ENCODE measurements around the gene GRK6.

Gene GRK6

DNA sequence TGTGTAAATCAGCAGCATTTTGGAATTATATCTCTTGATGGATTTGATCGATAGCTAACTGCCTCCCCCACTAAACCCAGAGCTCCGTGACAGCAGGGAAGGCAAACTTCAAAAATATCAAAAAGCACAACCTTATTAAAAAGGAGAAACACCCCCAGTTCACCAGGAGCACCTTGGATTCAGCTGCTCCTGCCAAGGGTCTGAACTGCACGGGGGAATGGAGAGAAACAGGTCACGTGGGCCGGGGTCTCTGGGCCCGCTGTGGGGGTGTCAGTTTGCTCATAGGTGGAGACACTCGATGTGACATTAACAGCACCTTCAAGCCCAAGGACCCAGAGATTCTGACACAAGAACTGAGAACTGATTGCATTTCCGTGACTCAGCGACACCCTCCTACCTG lies 43.3 kb upstream of the GRK6 start:
- TF ChIP-seq, protein P1, sequence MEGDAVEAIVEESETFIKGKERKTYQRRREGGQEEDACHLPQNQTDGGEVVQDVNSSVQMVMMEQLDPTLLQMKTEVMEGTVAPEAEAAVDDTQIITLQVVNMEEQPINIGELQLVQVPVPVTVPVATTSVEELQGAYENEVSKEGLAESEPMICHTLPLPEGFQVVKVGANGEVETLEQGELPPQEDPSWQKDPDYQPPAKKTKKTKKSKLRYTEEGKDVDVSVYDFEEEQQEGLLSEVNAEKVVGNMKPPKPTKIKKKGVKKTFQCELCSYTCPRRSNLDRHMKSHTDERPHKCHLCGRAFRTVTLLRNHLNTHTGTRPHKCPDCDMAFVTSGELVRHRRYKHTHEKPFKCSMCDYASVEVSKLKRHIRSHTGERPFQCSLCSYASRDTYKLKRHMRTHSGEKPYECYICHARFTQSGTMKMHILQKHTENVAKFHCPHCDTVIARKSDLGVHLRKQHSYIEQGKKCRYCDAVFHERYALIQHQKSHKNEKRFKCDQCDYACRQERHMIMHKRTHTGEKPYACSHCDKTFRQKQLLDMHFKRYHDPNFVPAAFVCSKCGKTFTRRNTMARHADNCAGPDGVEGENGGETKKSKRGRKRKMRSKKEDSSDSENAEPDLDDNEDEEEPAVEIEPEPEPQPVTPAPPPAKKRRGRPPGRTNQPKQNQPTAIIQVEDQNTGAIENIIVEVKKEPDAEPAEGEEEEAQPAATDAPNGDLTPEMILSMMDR (IDR thresholded peaks at IDR 0.05; ENCODE audit: low read depth, low read length): no peak
- no peaks in the 10 kb centered on the region for H3K4me1 ChIP-seq
- no peaks in the 10 kb centered on the region for H3K27me3 ChIP-seq
- DNase-seq: no peak
- no peak overlapping the region for H3K4me3 ChIP-seq (ENCODE audit: low read depth, low read length)
- H3K9me3 ChIP-seq: no peaks in the 10 kb centered on the region
- H3K36me3 ChIP-seq: no peaks in the 10 kb centered on the region

DNA sequence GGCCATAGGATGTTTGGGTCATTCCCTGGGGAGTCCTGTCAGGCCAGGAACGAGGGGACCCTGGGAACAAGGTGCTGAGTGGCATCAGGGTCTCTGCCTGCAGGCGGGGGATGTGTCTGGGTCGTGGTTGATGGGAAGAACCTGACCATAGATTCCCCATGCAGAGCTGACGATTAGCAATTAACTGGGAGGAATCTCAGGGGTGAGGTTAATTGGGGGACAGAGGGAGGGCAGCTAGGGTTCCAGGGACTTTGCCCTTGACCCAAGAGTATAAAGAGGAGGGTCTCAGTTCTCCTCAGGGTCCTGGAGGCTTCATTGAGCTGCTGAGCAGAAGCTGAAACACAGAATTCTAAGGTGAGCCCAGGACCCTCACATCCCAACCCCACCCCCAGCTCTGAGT lies 42.3 kb upstream of the GRK6 start, which contains the start of gene SLC34A1:
TSS of gene SLC34A1 (plus strand) at position 301 of the 400 bp plus-strand sequence. CDS start 1,308 bp downstream, outside the sequence.
- no peak for DNase-seq
- TF ChIP-seq, protein P1 (IDR thresholded peaks at IDR 0.05; ENCODE audit: low read depth, low read length): no peak
- H3K4me3 ChIP-seq (ENCODE audit: low read depth, low read length): no peak within 1 kb of the TSS

DNA sequence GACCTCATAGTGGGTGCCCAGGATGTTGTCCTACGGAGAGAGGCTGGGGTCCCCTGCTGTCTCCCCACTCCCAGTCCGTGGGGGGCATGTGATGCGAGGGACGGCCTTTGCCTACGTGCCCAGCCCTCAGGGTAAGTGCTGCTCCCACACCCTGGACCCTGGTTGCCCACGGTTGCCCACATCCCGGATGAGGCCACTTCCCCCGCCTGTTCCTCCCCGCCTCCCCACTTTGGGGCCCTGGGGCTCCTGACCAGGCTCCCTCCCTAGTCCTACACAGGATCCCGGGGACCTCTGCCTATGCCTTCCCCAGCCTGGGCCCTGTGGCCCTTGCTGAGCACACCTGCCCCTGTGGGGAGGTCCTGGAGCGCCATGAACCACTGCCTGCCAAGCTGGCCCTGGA lies 40.8 kb upstream of the GRK6 start:
- TF ChIP-seq, protein P1 (IDR thresholded peaks at IDR 0.05; ENCODE audit: low read depth, low read length): no peak
- H3K36me3 ChIP-seq: no peaks in the 10 kb centered on the region
- no peaks in the 10 kb centered on the region for H3K4me1 ChIP-seq
- H3K27me3 ChIP-seq: no peaks in the 10 kb centered on the region
- no peaks in the 10 kb centered on the region for H3K9me3 ChIP-seq
- no peak for DNase-seq
- H3K4me3 ChIP-seq (ENCODE audit: low read depth, low read length): no peak overlapping the region

More for the DNA sequence above, 42.3 kb upstream of the GRK6 start, which contains the start of gene SLC34A1:
- H3K9me3 ChIP-seq: no peaks in the 10 kb centered on the region
- H3K4me1 ChIP-seq: no peaks in the 10 kb centered on the region
- no peaks in the 10 kb centered on the region for H3K27me3 ChIP-seq
- H3K36me3 ChIP-seq: no peaks in the 10 kb centered on the region

DNA sequence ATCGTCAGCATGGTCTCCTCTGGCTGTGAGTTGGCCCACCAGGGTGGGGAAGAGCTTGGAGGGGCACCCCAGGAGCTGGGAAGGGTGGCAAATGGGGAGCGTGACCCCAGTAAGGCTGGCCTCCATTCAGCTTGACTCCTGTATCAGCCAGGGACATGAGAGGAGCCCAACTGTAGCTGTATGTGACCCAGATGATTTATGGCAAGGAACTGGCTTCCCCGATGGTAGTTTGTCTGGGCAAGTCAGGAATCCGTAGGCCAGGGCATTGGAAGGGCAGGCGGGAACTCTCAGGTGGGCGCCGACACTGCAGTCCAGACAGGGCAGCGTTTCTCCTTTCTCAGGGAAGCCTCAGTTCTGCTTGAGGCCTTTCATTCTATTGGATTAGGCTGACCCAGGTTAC lies 39.9 kb upstream of the GRK6 start:
- TF ChIP-seq, protein P1 (IDR thresholded peaks at IDR 0.05; ENCODE audit: low read depth, low read length): no peak
- no peaks in the 10 kb centered on the region for H3K9me3 ChIP-seq
- H3K27me3 ChIP-seq: no peaks in the 10 kb centered on the region

DNA sequence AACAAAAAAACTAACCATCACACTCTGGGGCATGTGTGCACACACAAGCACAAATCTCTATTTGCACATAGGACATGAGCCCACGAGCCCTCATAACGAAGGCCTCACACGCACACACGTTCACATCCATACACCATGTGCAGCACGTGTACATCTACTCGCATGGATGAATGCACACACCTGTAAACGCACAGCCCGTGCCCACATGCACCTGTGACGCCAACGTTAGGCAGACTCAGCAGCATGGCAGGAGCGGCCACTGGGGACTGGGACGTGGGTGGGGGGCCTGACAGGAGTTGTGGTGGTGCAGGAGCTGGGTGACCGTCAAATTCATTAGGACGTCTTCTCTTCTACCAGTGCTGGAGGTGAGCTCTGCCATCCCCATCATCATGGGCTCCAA lies 39.1 kb upstream of the GRK6 start:
- Histone ChIP-seq H3K4me1 (no peaks in the 10 kb centered on the region), H3K36me3 (no peaks in the 10 kb centered on the region), H3K4me3 (ENCODE audit: low read depth, low read length) (no peak overlapping the region), H3K9me3 (no peaks in the 10 kb centered on the region), H3K27me3 (no peaks in the 10 kb centered on the region)
- TF ChIP-seq, protein P1 (IDR thresholded peaks at IDR 0.05; ENCODE audit: low read depth, low read length): no peak
- DNase-seq: no peak

More for the DNA sequence above, 39.9 kb upstream of the GRK6 start:
- no peak for DNase-seq
- H3K36me3 ChIP-seq: no peaks in the 10 kb centered on the region
- no peak overlapping the region for H3K4me3 ChIP-seq (ENCODE audit: low read depth, low read length)
- no peaks in the 10 kb centered on the region for H3K4me1 ChIP-seq

DNA sequence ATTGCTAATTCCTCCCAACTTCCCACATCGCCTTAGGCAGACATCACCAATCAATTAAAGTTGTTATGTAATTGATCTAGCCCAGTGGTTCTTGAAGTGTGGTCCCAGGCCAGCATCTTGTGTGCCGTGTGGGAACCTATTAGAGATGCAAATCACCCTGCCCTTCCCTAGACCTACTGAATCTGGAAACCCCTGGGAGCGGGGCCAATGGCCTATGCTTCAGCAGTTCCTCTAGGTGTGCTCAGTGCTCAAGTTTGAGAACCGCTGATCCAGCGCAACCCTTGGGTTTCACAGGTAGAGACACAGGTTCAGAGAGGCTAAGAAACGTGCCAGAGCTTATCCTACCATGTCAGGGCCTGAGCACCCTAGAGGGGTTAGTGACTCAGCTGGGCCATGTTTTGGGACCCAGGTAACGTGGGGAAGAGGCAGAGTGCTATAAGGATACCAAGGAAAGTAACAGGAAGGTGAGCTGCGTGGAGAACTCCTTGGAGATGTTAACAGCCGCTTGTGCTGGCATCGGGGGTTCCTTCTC lies 37.9 kb upstream of the GRK6 start:
- H3K27me3 ChIP-seq: no peaks in the 10 kb centered on the region
- H3K4me3 ChIP-seq (ENCODE audit: low read depth, low read length): no peak overlapping the region
- no peak for DNase-seq
- TF ChIP-seq, protein P1 (IDR thresholded peaks at IDR 0.05; ENCODE audit: low read depth, low read length): no peak
- no peaks in the 10 kb centered on the region for H3K9me3 ChIP-seq
- H3K36me3 ChIP-seq: no peaks in the 10 kb centered on the region
- no peaks in the 10 kb centered on the region for H3K4me1 ChIP-seq
